NCI-H524 (cell line): ENCODE measurements around the gene PEX26.
"Not testable (repeated sequence)": the region's sequence is repeated elsewhere in the genome, so short reads cannot be mapped to it uniquely, and the experiment has no call there.

Experiments used
- DNase-seq, 2 experiments: peaks; one replicate each; lab custom pipeline; 2025; lab: John Stamatoyannopoulos, UW

Gene PEX26

GRCh38 chr22:18096823-18097222 is 19.0 kb downstream of the PEX26 start:
- no peak for DNase-seq

GRCh38 chr22:18100781-18101180 is 23.0 kb downstream of the PEX26 start:
- no peak for DNase-seq

- no peak for DNase-seq
Measured at GRCh38 chr22:18101536-18101935, 23.7 kb downstream of the PEX26 start.

GRCh38 chr22:18103527-18104269 is 25.9 kb downstream of the PEX26 start:
- no peak for DNase-seq

GRCh38 chr22:18104566-18104965 is 26.8 kb downstream of the PEX26 start:
- DNase-seq = no peak

- not testable (repeated sequence) for DNase-seq
Measured at GRCh38 chr22:18105981-18106380, 28.2 kb downstream of the PEX26 start.

- DNase-seq = peak in 1 of 2 experiments; percentile 26
Measured at GRCh38 chr22:18106550-18107341, 29.0 kb downstream of the PEX26 start.

GRCh38 chr22:18108187-18108586 is 30.4 kb downstream of the PEX26 start:
- DNase-seq = no peak

GRCh38 chr22:18109410-18110193 is 31.8 kb downstream of the PEX26 start:
- peak in 1 of 2 experiments; percentile 18 for DNase-seq

- peak; percentile 10 to 62 for DNase-seq
Measured at GRCh38 chr22:18110194-18110953, 32.6 kb downstream of the PEX26 start, which contains the start of gene TUBA8. TSS of gene TUBA8 (plus strand) at chr22:18110809. CDS start at chr22:18110866, 57 bp downstream.

GRCh38 chr22:18110954-18111758 is 33.4 kb downstream of the PEX26 start:
- peak in 1 of 2 experiments; percentile 10 for DNase-seq

- no peak for DNase-seq
Measured at GRCh38 chr22:18111759-18112330, 34.1 kb downstream of the PEX26 start.

GRCh38 chr22:18112440-18112839 is 34.6 kb downstream of the PEX26 start:
- DNase-seq = no peak

- peak in 1 of 2 experiments; percentile 63 for DNase-seq
Measured at GRCh38 chr22:18113680-18114394, 36.0 kb downstream of the PEX26 start.

GRCh38 chr22:18114495-18114894 is 36.7 kb downstream of the PEX26 start:
- peak in 1 of 2 experiments; percentile 63 for DNase-seq

GRCh38 chr22:18114976-18115652 is 37.3 kb downstream of the PEX26 start:
- no peak for DNase-seq

- DNase-seq = no peak
Measured at GRCh38 chr22:18115906-18116371, 38.1 kb downstream of the PEX26 start.

- no peak for DNase-seq
Measured at GRCh38 chr22:18116634-18117033, 38.8 kb downstream of the PEX26 start.
